Karpas-422 (cell line): ENCODE measurements around the gene FCHSD2. TPM values are rescaled to one million over a fixed set of nuclear protein-coding genes. Genes with fewer than 3 reads are reported as not detected.

Experiments
- DNase-seq: peaks from one replicate; pipeline ENCODE4 v3.0.0-alpha.2; 2015
- H2AFZ ChIP-seq: fragments of 200-600 bp; sonication (generic); 2 replicates; pipeline ENCODE4 v1.6.1; 2014; ENCODE audit warnings: antibody characterized with exemption, low read length, mixed read lengths
- H3K27ac ChIP-seq: fragments of 200-600 bp; sonication (generic); 2 replicates; pipeline ENCODE4 v1.5.1; 2014; ENCODE audit warnings: mild to moderate bottlenecking, low read length, moderate library complexity
- H3K27me3 ChIP-seq: fragments of 200-600 bp; sonication (generic); 2 replicates; pipeline ENCODE4 v1.6.1; 2014; ENCODE audit warnings: low read length, mixed read lengths
- H3K36me3 ChIP-seq: fragments of 200-600 bp; sonication (generic); 2 replicates; pipeline ENCODE4 v1.6.1; 2014; ENCODE audit warnings: low read length, mixed read lengths; ENCODE audit not compliant: insufficient read depth
- H3K4me1 ChIP-seq: fragments of 200-600 bp; sonication (generic); 2 replicates; pipeline ENCODE4 v1.6.1; 2014; ENCODE audit warnings: mild to moderate bottlenecking, low read length, mixed read lengths
- H3K4me2 ChIP-seq: fragments of 200-600 bp; sonication (generic); 2 replicates; pipeline ENCODE4 v1.6.1; 2014; ENCODE audit warnings: low read length, low read depth, mild to moderate bottlenecking; ENCODE audit not compliant: poor library complexity, severe bottlenecking
- H3K4me3 ChIP-seq: fragments of 200-600 bp; sonication (generic); 2 replicates; pipeline ENCODE4 v1.5.1; 2014; ENCODE audit warnings: mild to moderate bottlenecking, antibody characterized with exemption, low read length, mixed read lengths
- H3K79me2 ChIP-seq: fragments of 200-600 bp; sonication (generic); 2 replicates; pipeline ENCODE4 v1.6.1; 2014; ENCODE audit warnings: mild to moderate bottlenecking, low read length, mixed read lengths
- H3K9ac ChIP-seq: fragments of 200-600 bp; sonication (generic); 2 replicates; pipeline ENCODE4 v1.6.0; 2014; ENCODE audit warnings: low read length
- H3K9me2 ChIP-seq: fragments of 200-600 bp; sonication (generic), shearing (Covaris generic); replicated peaks from 2 replicates; pipeline ENCODE4 v1.6.0; 2014; ENCODE audit warnings: mild to moderate bottlenecking, low read length, moderate library complexity; ENCODE audit not compliant: insufficient read depth
- H3K9me3 ChIP-seq: fragments of 300-700, 200-600 bp; sonication (generic); 2 replicates; pipeline ENCODE4 v1.6.1; 2014; ENCODE audit warnings: low read length, mixed read lengths
- H4K20me1 ChIP-seq: fragments of 200-600 bp; sonication (generic); 2 replicates; pipeline ENCODE4 v1.6.1; 2014; ENCODE audit warnings: mild to moderate bottlenecking, antibody characterized with exemption, low read length, low read depth; ENCODE audit not compliant: insufficient read depth
- total RNA-seq: library from RNA; depleted of rRNA; stranded (reverse); fragments of >200 nt; shearing (Covaris generic); gene quantifications from 2 replicates; pipeline ENCODE4 v1.2.3, GENCODE V29; 2014; ENCODE audit warnings: low replicate concordance

The FCHSD2 gene
- total RNA-seq, 1 experiment from 2014 or later: 48.2 TPM

DNA sequence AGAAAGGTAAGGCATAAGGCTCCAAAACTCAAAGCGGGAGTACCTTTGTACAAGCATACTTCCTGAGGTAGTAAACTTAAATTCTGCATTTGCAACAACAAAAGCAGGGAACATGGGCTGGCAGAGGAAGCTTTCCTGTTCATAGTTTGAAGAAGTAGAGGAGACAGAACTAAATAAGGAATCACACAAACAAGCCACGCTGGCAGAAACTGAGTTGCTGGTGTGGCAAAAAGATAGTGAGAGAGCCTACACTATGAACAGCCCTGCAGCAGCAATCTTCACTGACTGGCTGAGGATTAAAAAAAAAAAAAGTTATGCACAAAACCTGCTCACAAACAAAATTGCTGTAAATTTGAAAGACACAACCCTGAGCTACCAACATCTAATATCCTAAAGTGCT is 46.5 kb downstream of the FCHSD2 start:
- H3K9ac ChIP-seq: no peak overlapping the region
- H3K27me3 ChIP-seq: no peaks in the 10 kb centered on the region
- DNase-seq: no peak
- H3K36me3 ChIP-seq: peaks cover 34% of the 10 kb centered on the region
- H3K27ac ChIP-seq: no peak overlapping the region
- no peak overlapping the region for H3K4me2 ChIP-seq
- H3K4me1 ChIP-seq: no peaks in the 10 kb centered on the region
- H3K4me3 ChIP-seq: no peak overlapping the region
- H3K9me3 ChIP-seq: no peaks in the 10 kb centered on the region
- no peaks in the 10 kb centered on the region for H3K9me2 ChIP-seq
- peaks cover 8% of the 10 kb centered on the region; the same call in 1 of the 2 replicates for H4K20me1 ChIP-seq
- H2AFZ ChIP-seq: no peak overlapping the region
- peaks cover 98% of the 10 kb centered on the region for H3K79me2 ChIP-seq

DNA sequence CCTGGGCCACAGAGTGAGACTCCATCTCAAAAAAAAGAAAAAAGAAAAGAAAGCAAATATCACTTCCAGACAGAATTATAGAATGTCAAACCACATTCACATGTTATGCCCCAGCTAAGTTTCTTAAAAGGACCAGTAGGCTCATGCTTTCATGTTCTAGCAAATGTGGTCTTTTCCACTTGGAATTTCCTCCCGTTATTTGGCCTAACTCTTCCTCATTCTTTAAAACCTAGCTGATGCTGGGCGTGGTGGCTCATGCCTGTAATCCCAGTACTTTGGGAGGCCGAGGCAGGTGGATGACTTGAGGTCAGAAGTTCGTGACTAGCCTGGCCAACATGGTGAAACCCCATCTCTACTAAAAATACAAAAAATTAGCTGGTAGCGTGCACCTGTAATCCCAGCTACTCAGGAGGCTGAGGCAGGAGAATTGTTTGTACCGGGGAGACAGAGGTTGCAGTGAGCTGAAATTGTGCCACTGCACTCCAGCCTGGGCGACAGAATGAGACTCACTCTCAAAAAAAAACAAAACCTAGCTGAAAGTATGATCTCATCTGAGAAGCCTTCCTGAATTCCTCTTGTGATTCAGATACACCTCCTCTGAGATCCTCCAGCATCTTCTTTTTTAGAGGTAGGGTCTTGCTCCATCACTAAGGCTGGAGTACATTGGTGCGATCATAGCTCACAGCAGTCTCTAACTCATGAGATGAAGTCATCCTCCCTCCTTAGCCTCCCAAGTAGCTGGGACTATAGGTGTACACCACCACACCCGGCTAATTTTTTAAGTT is 50.4 kb downstream of the FCHSD2 start:
- Histone ChIP-seq H3K4me1 (no peaks in the 10 kb centered on the region), H3K79me2 (peaks cover 92% of the 10 kb centered on the region)

DNA sequence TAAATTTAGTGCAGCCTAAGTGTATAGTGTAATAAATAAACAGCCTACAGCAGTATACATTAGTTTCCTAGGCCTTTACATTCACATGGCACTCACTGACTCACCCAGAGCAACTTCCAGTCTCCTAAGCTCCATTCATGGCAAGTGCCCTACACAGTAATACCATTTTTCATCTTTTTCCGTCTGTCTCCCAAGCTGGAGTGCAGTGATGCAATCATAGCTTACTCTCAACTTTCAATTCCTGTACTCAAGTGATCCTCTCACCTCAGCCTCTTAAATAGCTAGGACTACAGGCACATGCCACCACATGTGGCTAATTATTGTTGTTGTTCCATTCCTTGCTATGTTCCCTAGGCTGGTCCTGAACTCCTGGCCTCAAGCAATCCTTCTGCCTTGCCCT is 54.4 kb downstream of the FCHSD2 start:
- Histone ChIP-seq H3K27ac (no peak overlapping the region), H4K20me1 (no peaks in the 10 kb centered on the region; the same call in 1 of the 2 replicates), H3K9me2 (no peaks in the 10 kb centered on the region), H2AFZ (no peak overlapping the region), H3K36me3 (peaks cover 48% of the 10 kb centered on the region), H3K4me1 (no peaks in the 10 kb centered on the region), H3K27me3 (no peaks in the 10 kb centered on the region), H3K79me2 (peaks cover 88% of the 10 kb centered on the region), H3K9me3 (no peaks in the 10 kb centered on the region), H3K4me2 (no peak overlapping the region), H3K9ac (no peak overlapping the region), H3K4me3 (no peak overlapping the region)
- DNase-seq: no peak

More for the DNA sequence above, 50.4 kb downstream of the FCHSD2 start:
- no peak for DNase-seq
- H4K20me1 ChIP-seq: no peaks in the 10 kb centered on the region
- peaks cover 29% of the 10 kb centered on the region for H3K36me3 ChIP-seq
- H3K27ac ChIP-seq: no peak overlapping the region
- H3K4me2 ChIP-seq: no peak overlapping the region
- H3K9me3 ChIP-seq: no peaks in the 10 kb centered on the region
- no peak overlapping the region for H2AFZ ChIP-seq
- H3K9ac ChIP-seq: no peak overlapping the region
- H3K27me3 ChIP-seq: no peaks in the 10 kb centered on the region
- H3K9me2 ChIP-seq: no peaks in the 10 kb centered on the region
- no peak overlapping the region for H3K4me3 ChIP-seq

DNA sequence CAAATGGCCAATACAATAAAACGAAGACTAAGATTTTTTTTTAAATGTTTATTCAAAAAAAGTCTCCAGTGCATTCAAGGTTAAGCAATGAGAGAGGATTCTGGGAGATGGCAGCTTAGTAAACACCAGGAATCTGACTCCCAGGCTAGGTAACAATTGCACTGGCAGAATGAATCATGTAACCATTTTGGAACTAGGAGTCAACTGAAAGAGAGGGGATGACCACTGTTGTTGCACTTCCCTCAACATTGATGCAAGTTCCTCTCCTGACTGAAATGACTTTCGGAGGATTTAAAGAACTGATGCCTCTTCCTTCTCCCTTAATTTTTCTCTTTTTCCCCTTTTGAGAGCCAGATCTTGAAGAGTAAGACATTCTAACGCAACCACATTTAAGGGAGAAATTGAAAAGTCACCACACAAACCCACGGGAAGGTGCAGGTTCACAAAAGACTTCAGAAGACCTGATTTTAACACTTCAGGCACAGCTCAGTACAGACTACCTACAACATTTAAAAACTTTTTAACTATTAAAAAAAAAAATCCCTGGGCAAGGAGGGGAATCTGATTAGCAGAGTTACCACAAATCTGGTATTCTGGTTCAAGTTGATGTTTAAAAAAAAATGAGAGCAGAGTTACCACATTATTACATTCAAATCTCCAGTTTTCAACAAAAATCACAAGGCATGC is 56.8 kb downstream of the FCHSD2 start:
- Histone ChIP-seq H2AFZ (no peak overlapping the region), H3K4me1 (no peaks in the 10 kb centered on the region), H3K79me2 (peaks cover 83% of the 10 kb centered on the region), H3K4me2 (no peak overlapping the region), H3K36me3 (peaks cover 56% of the 10 kb centered on the region), H4K20me1 (no peaks in the 10 kb centered on the region; the same call in 1 of the 2 replicates), H3K9ac (no peak overlapping the region), H3K27me3 (no peaks in the 10 kb centered on the region), H3K9me3 (no peaks in the 10 kb centered on the region), H3K27ac (no peak overlapping the region), H3K9me2 (no peaks in the 10 kb centered on the region), H3K4me3 (no peak overlapping the region)
- no peak for DNase-seq

DNA sequence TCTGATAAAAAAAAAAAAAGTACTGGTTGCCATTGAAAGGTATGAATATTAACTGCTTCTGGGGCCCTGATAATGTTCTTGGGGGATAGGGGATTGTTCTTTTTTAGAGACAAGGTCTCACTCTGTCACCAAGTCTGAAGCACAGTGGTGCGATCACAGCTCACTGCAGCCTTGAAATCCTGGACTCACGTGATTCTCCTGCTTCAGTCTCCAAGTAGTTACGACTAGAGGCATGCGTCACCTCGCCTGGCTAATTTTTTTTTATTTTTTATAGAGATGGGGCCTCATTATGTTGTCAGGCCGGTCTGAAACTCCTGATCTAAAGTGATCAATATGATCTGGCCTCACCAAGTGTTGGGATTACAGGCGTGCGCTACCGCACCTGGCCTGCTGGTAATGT is 63.5 kb downstream of the FCHSD2 start:
- Histone ChIP-seq H3K9ac (no peak overlapping the region), H3K4me3 (no peak overlapping the region), H3K27ac (no peak overlapping the region), H3K4me2 (no peak overlapping the region), H3K36me3 (peaks cover 59% of the 10 kb centered on the region), H3K9me3 (peaks cover 5% of the 10 kb centered on the region; the same call in 1 of the 2 replicates), H3K9me2 (no peaks in the 10 kb centered on the region), H4K20me1 (no peaks in the 10 kb centered on the region), H2AFZ (no peak overlapping the region), H3K79me2 (peaks cover 86% of the 10 kb centered on the region), H3K4me1 (peaks cover 22% of the 10 kb centered on the region), H3K27me3 (no peaks in the 10 kb centered on the region)
- DNase-seq: no peak

DNA sequence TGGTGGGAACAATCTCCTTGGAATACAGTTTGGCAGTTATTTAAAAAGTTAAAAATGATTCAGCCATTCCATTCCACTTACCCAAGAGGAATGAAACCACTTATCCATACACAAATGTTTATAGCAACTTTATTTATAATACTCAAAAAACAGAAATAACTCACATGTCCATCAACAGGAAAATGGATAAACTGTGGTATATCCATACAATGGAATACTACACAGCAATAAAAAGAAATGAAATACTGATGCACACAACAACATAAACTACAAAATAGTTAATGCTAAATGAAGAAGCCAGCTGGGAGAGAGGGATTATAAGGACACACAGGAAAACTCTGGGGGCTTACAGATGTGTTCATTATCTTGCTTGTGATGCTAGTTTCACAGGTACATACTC is 64.7 kb downstream of the FCHSD2 start:
- Histone ChIP-seq H3K4me1 (peaks cover 34% of the 10 kb centered on the region), H3K36me3 (peaks cover 49% of the 10 kb centered on the region), H3K27ac (no peak overlapping the region)

DNA sequence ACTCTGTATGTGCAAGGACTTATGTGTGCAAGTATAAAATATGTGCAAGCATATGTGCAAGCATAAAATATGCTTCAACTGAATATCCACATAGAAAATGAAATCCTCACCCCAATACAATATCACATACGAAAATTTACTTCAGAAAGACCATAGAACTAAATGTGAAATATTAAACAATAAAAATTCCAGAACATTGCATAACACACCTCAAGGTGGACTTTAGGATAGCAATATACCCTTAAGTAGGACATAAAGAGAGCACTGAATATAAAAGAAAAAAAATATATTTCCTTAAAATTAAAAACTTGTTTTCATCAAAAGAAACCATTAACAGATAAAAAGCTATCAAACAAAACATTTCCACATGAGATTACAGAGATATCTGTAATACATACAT is 67.8 kb downstream of the FCHSD2 start:
- Histone ChIP-seq H4K20me1 (no peaks in the 10 kb centered on the region), H3K36me3 (peaks cover 32% of the 10 kb centered on the region), H3K4me3 (no peak overlapping the region; the same call in 1 of the 2 replicates), H3K4me1 (peaks cover 36% of the 10 kb centered on the region), H3K79me2 (peaks cover 96% of the 10 kb centered on the region), H3K9me2 (no peaks in the 10 kb centered on the region), H3K27me3 (no peaks in the 10 kb centered on the region), H3K9me3 (peaks cover 5% of the 10 kb centered on the region; the same call in 1 of the 2 replicates), H3K4me2 (peak overlapping the region; percentile 49), H3K9ac (peak overlapping the region; percentile 17; the same call in 1 of the 2 replicates), H3K27ac (peak overlapping the region; percentile 77), H2AFZ (no peak overlapping the region)
- no peak for DNase-seq

More for the DNA sequence above, 64.7 kb downstream of the FCHSD2 start:
- Histone ChIP-seq H2AFZ (no peak overlapping the region), H3K4me2 (no peak overlapping the region), H3K9ac (no peak overlapping the region), H3K27me3 (no peaks in the 10 kb centered on the region), H3K79me2 (peaks cover 89% of the 10 kb centered on the region), H3K9me3 (peaks cover 5% of the 10 kb centered on the region; the same call in 1 of the 2 replicates), H3K4me3 (no peak overlapping the region), H4K20me1 (no peaks in the 10 kb centered on the region), H3K9me2 (no peaks in the 10 kb centered on the region)
- DNase-seq: no peak

DNA sequence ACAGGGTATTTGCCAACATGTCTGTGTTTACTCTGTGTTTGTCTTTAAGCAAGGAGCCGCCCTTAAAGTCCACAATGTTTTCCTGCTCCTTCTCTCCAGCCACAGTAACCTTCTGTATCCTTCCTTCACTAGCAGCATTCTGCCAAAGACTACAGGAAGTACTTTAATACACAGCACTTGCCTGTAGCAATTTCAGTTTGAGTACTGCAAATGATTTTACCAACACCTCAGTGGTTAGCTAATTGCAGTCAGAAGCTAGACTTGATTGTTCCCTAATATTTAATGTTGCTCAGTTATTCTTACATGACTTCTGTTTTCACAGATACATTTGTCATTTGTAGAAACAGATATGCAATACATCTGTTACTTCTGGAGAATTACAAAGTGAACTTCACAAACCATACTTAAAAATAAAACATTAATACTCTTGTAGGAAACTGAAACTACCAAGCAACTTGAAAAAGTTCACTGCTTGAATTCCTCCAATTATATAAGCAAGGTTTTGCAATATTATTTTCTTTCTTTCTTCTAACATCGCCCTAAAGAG is 69.1 kb downstream of the FCHSD2 start:
- H3K4me3 ChIP-seq: 0 out of 2 replicates have a peak overlapping the region, but pooled peaks have one; percentile 18

More for the DNA sequence above, 69.1 kb downstream of the FCHSD2 start:
- peaks cover 36% of the 10 kb centered on the region for H3K4me1 ChIP-seq
- H2AFZ ChIP-seq: no peak overlapping the region
- peak overlapping the region; percentile 77 for H3K27ac ChIP-seq
- peak overlapping the region; percentile 49 for H3K4me2 ChIP-seq
- peaks cover 21% of the 10 kb centered on the region for H3K36me3 ChIP-seq
- no peaks in the 10 kb centered on the region for H4K20me1 ChIP-seq
- DNase-seq: peak; percentile 60
- H3K9me3 ChIP-seq: peaks cover 4% of the 10 kb centered on the region; the same call in 1 of the 2 replicates
- H3K9me2 ChIP-seq: no peaks in the 10 kb centered on the region
- H3K27me3 ChIP-seq: no peaks in the 10 kb centered on the region
- peaks cover 96% of the 10 kb centered on the region for H3K79me2 ChIP-seq
- H3K9ac ChIP-seq: peak overlapping the region; percentile 35
